Keratinocyte (primary cell): ENCODE results near the gene POLR2J3.
"Not testable (repeated sequence)": the region's sequence is repeated elsewhere in the genome, so short reads cannot be mapped to it uniquely, and the experiment has no call there.

Experiments used
- EZH2 ChIP-seq: IDR thresholded peaks from one replicate; pipeline ENCODE4 v1.6.1; 2012; ENCODE audit warnings: inconsistent platforms, mild to moderate bottlenecking, low read length, moderate library complexity
- TF ChIP-seq, protein P1 (sequence below), 3 experiments: IDR thresholded peaks in 1 of 3; conservative IDR thresholded peaks in 1 of 3; optimal IDR thresholded peaks in 1 of 3; 2 replicates in 2 of 3; 3 replicates in 1 of 3; pipeline versions ENCODE3 to v1.5.1; 2011; ENCODE audit warnings: low read length in 3 of 3, mild to moderate bottlenecking in 3 of 3, moderate library complexity in 2 of 3, control low read depth in 1 of 3, inconsistent platforms in 1 of 3; ENCODE audit not compliant: insufficient read depth in 2 of 3; ENCODE audit errors: extremely low read depth in 1 of 3

DNA sequence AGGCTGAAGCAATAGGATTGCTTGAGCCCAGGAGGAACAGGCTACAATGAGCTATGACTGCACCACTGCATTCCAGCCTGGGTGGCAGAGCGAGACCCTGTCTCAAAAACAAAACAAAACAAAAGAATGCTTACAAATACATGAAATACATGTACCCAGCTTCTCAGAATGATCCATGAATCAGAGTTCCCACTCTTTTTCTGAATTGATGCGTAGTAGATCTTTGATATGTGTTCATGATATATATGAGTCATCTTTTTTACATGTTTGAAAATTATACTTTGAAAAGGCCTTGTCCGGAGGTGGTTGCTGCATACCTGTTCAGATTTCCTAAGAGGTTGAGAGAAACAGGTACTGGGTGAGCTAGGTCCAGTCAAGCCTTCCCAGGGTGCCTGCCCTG, 4.0 kb upstream of the POLR2J3 start:
- TF ChIP-seq, protein P1, sequence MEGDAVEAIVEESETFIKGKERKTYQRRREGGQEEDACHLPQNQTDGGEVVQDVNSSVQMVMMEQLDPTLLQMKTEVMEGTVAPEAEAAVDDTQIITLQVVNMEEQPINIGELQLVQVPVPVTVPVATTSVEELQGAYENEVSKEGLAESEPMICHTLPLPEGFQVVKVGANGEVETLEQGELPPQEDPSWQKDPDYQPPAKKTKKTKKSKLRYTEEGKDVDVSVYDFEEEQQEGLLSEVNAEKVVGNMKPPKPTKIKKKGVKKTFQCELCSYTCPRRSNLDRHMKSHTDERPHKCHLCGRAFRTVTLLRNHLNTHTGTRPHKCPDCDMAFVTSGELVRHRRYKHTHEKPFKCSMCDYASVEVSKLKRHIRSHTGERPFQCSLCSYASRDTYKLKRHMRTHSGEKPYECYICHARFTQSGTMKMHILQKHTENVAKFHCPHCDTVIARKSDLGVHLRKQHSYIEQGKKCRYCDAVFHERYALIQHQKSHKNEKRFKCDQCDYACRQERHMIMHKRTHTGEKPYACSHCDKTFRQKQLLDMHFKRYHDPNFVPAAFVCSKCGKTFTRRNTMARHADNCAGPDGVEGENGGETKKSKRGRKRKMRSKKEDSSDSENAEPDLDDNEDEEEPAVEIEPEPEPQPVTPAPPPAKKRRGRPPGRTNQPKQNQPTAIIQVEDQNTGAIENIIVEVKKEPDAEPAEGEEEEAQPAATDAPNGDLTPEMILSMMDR (optimal IDR thresholded peaks at IDR 0.05 in 1 of 3, IDR thresholded peaks at IDR 0.05 in 1 of 3, conservative IDR thresholded peaks at IDR 0.05 in 1 of 3; ENCODE audit: extremely low read depth in 1 of 3, insufficient read depth in 2 of 3, low read length in 3 of 3): not testable (repeated sequence)
- TF ChIP-seq EZH2: not testable (repeated sequence)
